SK-N-SH treated with all-trans-retinoic acid at 6 μM for 48 hours (cell line): Measurements from ENCODE around the gene SLC12A7.
"Not testable (repeated sequence)": the region's sequence is repeated elsewhere in the genome, so short reads cannot be mapped to it uniquely, and the experiment has no call there.

Experiments
- CSDC2 ChIP-seq: fragments of 250-450 bp; sonication (Bioruptor Pico); IDR thresholded peaks from 2 replicates; pipeline ENCODE4 v1.5.0; 2020; ENCODE audit warnings: mild to moderate bottlenecking, moderate library complexity
- ISL1 ChIP-seq: fragments of 250-450 bp; sonication (Bioruptor Pico); IDR thresholded peaks from 2 replicates; pipeline ENCODE4 v2.1.2; 2022; ENCODE audit warnings: mild to moderate bottlenecking, moderate library complexity
- PPARA ChIP-seq: fragments of 250-450 bp; sonication (Bioruptor Pico); IDR thresholded peaks from 2 replicates; pipeline ENCODE4 v1.5.0; 2020; ENCODE audit warnings: mild to moderate bottlenecking, borderline replicate concordance
- ZFP3 ChIP-seq: fragments of 250-450 bp; sonication (Bioruptor Pico); IDR thresholded peaks from 2 replicates; pipeline ENCODE4 v1.5.0; 2020; ENCODE audit warnings: mild to moderate bottlenecking, moderate library complexity
- ZFP30 ChIP-seq: fragments of 450-650 bp; formaldehyde crosslinking; IDR thresholded peaks from 2 replicates; pipeline ENCODE4 v1.5.0; 2022; ENCODE audit warnings: mild to moderate bottlenecking, moderate library complexity
- TF ChIP-seq, protein P1 (sequence below): fragments of 250-450 bp; sonication (Bioruptor Pico); IDR thresholded peaks from 2 replicates; pipeline ENCODE4 v1.8.0; 2020; ENCODE audit warnings: mild to moderate bottlenecking, moderate library complexity, borderline replicate concordance

DNA sequence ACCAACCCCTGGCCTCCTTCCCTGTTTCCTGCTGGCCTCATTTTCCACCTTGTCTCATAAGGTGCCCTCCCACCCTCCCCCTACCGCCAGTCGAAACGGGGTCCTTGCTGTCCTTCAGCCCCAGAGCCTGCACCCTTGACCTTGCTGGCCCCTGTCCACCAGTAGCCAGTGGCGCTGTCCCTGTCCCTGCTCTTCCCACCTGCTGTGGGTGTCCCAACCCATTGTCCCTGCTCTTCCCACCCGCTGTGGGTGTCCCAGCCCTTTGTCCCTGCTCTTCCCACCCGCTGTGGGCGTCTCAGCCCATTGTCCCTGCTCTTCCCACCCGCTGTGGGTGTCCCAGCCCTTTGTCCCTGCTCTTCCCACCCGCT, 89.9 kb downstream of the SLC12A7 start:
- TF ChIP-seq, protein P1, sequence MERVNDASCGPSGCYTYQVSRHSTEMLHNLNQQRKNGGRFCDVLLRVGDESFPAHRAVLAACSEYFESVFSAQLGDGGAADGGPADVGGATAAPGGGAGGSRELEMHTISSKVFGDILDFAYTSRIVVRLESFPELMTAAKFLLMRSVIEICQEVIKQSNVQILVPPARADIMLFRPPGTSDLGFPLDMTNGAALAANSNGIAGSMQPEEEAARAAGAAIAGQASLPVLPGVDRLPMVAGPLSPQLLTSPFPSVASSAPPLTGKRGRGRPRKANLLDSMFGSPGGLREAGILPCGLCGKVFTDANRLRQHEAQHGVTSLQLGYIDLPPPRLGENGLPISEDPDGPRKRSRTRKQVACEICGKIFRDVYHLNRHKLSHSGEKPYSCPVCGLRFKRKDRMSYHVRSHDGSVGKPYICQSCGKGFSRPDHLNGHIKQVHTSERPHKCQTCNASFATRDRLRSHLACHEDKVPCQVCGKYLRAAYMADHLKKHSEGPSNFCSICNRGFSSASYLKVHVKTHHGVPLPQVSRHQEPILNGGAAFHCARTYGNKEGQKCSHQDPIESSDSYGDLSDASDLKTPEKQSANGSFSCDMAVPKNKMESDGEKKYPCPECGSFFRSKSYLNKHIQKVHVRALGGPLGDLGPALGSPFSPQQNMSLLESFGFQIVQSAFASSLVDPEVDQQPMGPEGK (CRISPR knock-in tag) = not testable (repeated sequence)
- not testable (repeated sequence) for TF ChIP-seq CSDC2 (CRISPR knock-in tag); ZFP3; ZFP30 (CRISPR knock-in tag); PPARA (CRISPR knock-in tag); ISL1 (CRISPR knock-in tag)
